Astrocyte of the cerebellum (primary cell): ENCODE data around the gene RGS6.

Source experiments
- DNase-seq: peaks from one replicate; pipeline ENCODE4 v3.0.0-alpha.2; 2011; ENCODE audit warnings: low read depth
- H3K4me3 ChIP-seq: 2 replicates; pipeline ENCODE4 v1.5.1; 2011; ENCODE audit warnings: mild to moderate bottlenecking, low read depth, low read length, moderate library complexity
- in situ Hi-C: cut with HindIII; loops from 2 replicates; pipeline ENCODE4 v1.10.0; 2017; ENCODE audit warnings: low sequenced_read_pairs
- TF ChIP-seq, protein P1 (sequence below): IDR thresholded peaks from 2 replicates; pipeline ENCODE4 v1.5.1; 2012; ENCODE audit warnings: low read length, low read depth, moderate library complexity, mild to moderate bottlenecking; ENCODE audit errors: missing control alignments

RGS6 gene

GRCh38 chr14:72060460-72060859, 128.2 kb downstream of the RGS6 start:
- H3K4me3 ChIP-seq = no peak overlapping the region
- TF ChIP-seq, protein P1, sequence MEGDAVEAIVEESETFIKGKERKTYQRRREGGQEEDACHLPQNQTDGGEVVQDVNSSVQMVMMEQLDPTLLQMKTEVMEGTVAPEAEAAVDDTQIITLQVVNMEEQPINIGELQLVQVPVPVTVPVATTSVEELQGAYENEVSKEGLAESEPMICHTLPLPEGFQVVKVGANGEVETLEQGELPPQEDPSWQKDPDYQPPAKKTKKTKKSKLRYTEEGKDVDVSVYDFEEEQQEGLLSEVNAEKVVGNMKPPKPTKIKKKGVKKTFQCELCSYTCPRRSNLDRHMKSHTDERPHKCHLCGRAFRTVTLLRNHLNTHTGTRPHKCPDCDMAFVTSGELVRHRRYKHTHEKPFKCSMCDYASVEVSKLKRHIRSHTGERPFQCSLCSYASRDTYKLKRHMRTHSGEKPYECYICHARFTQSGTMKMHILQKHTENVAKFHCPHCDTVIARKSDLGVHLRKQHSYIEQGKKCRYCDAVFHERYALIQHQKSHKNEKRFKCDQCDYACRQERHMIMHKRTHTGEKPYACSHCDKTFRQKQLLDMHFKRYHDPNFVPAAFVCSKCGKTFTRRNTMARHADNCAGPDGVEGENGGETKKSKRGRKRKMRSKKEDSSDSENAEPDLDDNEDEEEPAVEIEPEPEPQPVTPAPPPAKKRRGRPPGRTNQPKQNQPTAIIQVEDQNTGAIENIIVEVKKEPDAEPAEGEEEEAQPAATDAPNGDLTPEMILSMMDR = no peak
- in situ Hi-C loops = no loop called here
- no peak for DNase-seq

- in situ Hi-C loops = no loop called here
- no peak for DNase-seq
- no peak overlapping the region for H3K4me3 ChIP-seq
- TF ChIP-seq, protein P1 = no peak
Measured at GRCh38 chr14:72060917-72061316, 128.7 kb downstream of the RGS6 start.

DNA sequence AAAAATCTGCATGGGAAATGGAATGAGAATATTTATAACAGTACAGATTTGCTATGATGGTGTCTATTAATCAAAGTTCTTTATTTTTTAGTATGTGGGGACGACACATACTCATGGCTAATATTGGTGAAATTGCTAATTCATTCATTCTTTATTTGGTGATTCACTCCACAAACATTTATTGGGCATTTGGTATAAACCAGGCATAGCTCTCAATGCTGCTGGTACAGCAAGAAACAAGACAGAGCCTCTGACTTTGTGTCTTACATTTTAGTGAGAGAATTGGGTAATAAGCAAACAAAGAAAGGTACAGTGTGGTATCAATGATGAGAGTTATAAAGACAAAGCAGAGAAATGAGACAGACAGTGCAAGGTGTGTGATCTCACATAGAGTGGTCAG, 129.5 kb downstream of the RGS6 start:
- TF ChIP-seq, protein P1 = no peak
- in situ Hi-C loops = no loop called here
- H3K4me3 ChIP-seq = no peak overlapping the region
- DNase-seq = no peak

GRCh38 chr14:72063761-72064282, 131.6 kb downstream of the RGS6 start:
- in situ Hi-C loops = no loop called here
- H3K4me3 ChIP-seq = no peak overlapping the region
- no peak for DNase-seq
- TF ChIP-seq, protein P1 = no peak

GRCh38 chr14:72064501-72064900, 132.3 kb downstream of the RGS6 start:
- in situ Hi-C loops = no loop called here
- DNase-seq = no peak
- H3K4me3 ChIP-seq = no peak overlapping the region
- TF ChIP-seq, protein P1 = no peak

DNA sequence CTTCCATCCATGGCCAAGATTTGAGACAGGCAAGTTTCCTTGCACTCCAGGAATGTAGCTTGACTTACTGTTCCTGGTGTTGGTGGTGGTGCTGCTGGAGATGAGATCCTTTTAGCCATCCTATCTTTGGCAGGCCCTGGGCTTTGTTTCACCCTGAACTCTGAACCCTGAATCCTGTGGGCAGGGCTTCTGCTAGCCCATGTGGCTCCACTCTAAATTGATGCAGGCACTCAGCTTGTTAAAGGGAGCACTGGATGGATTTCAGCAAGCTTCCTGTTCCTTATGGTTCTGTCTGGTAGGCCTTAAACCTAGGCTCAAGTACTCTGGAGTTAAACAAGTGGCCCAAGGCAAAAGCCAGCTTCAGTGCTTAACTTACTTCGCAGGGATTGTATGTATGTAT, 138.2 kb downstream of the RGS6 start:
- in situ Hi-C loops = no loop called here
- no peak overlapping the region for H3K4me3 ChIP-seq
- no peak for DNase-seq
- TF ChIP-seq, protein P1 = no peak
